H9 (cell line): ENCODE results near the gene NR1D1. TPM values are rescaled to one million over a fixed set of nuclear protein-coding genes. Genes with fewer than 3 reads are reported as not detected.

Experiments
- DNase-seq: peaks from one replicate; pipeline ENCODE4 v3.0.0-alpha.2; 2017
- H2AFZ ChIP-seq: one replicate; pipeline ENCODE4 v1.6.1; 2013; ENCODE audit warnings: mild to moderate bottlenecking, low read length, control low read depth, moderate library complexity
- H2AK5ac ChIP-seq: 2 replicates; pipeline ENCODE4 v1.6.1; 2013; ENCODE audit warnings: low read length, control low read depth, mixed read lengths; ENCODE audit not compliant: insufficient read length
- H2BK120ac ChIP-seq: one replicate; pipeline ENCODE4 v1.6.1; 2013; ENCODE audit warnings: low read depth, mild to moderate bottlenecking, low read length, control low read depth, inconsistent platforms; ENCODE audit not compliant: poor library complexity, severe bottlenecking
- H2BK12ac ChIP-seq: 2 replicates; pipeline ENCODE4 v1.6.1; 2013; ENCODE audit warnings: low read length, control low read depth, mixed read lengths, low read depth; ENCODE audit not compliant: insufficient read length
- H2BK15ac ChIP-seq: 2 replicates; pipeline ENCODE4 v1.6.1; 2013; ENCODE audit warnings: low read depth, low read length, control low read depth
- H2BK20ac ChIP-seq: one replicate; pipeline ENCODE4 v1.6.1; 2013; ENCODE audit warnings: low read depth, mild to moderate bottlenecking, low read length, control low read depth, inconsistent platforms; ENCODE audit not compliant: poor library complexity, severe bottlenecking
- H2BK5ac ChIP-seq: 2 replicates; pipeline ENCODE4 v1.6.1; 2013; ENCODE audit warnings: low read length, control low read depth, mixed read lengths; ENCODE audit not compliant: insufficient read length
- H3K14ac ChIP-seq: 2 replicates; pipeline ENCODE4 v1.6.1; 2013; ENCODE audit warnings: low read length, control low read depth; ENCODE audit not compliant: insufficient read depth
- H3K18ac ChIP-seq: 2 replicates; pipeline ENCODE4 v1.6.1; 2013; ENCODE audit warnings: low read depth, mild to moderate bottlenecking, mixed read lengths, low read length, control low read depth; ENCODE audit not compliant: insufficient read length
- H3K23ac ChIP-seq: 2 replicates; pipeline ENCODE4 v1.6.1; 2013; ENCODE audit warnings: low read length, control low read depth, mixed read lengths, low read depth; ENCODE audit not compliant: insufficient read length
- H3K23me2 ChIP-seq: 2 replicates; pipeline ENCODE4 v1.6.1; 2013; ENCODE audit warnings: low read depth, mild to moderate bottlenecking, mixed read lengths, low read length, control low read depth; ENCODE audit not compliant: insufficient read length, poor library complexity, severe bottlenecking
- H3K27ac ChIP-seq: 2 replicates; pipeline ENCODE4 v1.5.1; 2013; ENCODE audit warnings: low read length, control low read depth, mixed read lengths, low read depth; ENCODE audit not compliant: insufficient read length
- H3K27me3 ChIP-seq: 2 replicates; pipeline ENCODE4 v1.6.1; 2013; ENCODE audit warnings: low read length, control low read depth, inconsistent platforms; ENCODE audit not compliant: insufficient read depth
- H3K4ac ChIP-seq: 2 replicates; pipeline ENCODE4 v1.6.1; 2013; ENCODE audit warnings: low read depth, mild to moderate bottlenecking, control low read depth, inconsistent platforms, low read length, moderate library complexity
- H3K4me1 ChIP-seq: 2 replicates; pipeline ENCODE4 v1.6.1; 2013; ENCODE audit warnings: low read length, control low read depth, inconsistent platforms; ENCODE audit not compliant: insufficient read depth
- H3K4me2 ChIP-seq: 2 replicates; pipeline ENCODE4 v1.6.1; 2013; ENCODE audit warnings: low read length, control low read depth, mixed read lengths; ENCODE audit not compliant: insufficient read length, insufficient read depth
- H3K56ac ChIP-seq: 2 replicates; pipeline ENCODE4 v1.6.1; 2013; ENCODE audit warnings: low read depth, mild to moderate bottlenecking, mixed read lengths, low read length, control low read depth; ENCODE audit not compliant: insufficient read length
- H3K79me1 ChIP-seq: 2 replicates; pipeline ENCODE4 v1.6.1; 2013; ENCODE audit warnings: low read depth, mild to moderate bottlenecking, moderate library complexity, low read length, control low read depth, inconsistent platforms; ENCODE audit not compliant: insufficient read depth, poor library complexity, severe bottlenecking
- H3K79me2 ChIP-seq: 2 replicates; pipeline ENCODE4 v1.6.1; 2013; ENCODE audit warnings: low read length, control low read depth, inconsistent platforms; ENCODE audit not compliant: insufficient read depth
- H3K9ac ChIP-seq: 2 replicates; pipeline ENCODE4 v1.6.1; 2013; ENCODE audit warnings: low read length, control low read depth, mixed read lengths; ENCODE audit not compliant: insufficient read length; ENCODE audit errors: extremely low read depth
- H3K9me3 ChIP-seq: one replicate; pipeline ENCODE4 v1.6.1; 2013; ENCODE audit warnings: low read depth, low read length, inconsistent platforms; ENCODE audit not compliant: control insufficient read depth
- H3T11ph ChIP-seq: one replicate; pipeline ENCODE4 v1.6.1; 2013; ENCODE audit warnings: mild to moderate bottlenecking, low read length, control low read depth, inconsistent platforms
- H4K20me1 ChIP-seq: one replicate; pipeline ENCODE4 v1.6.1; 2013; ENCODE audit not compliant: control insufficient read depth, insufficient read length, insufficient read depth
- H4K5ac ChIP-seq: 2 replicates; pipeline ENCODE4 v1.6.1; 2013; ENCODE audit warnings: low read depth, mild to moderate bottlenecking, mixed read lengths, low read length, control low read depth; ENCODE audit not compliant: insufficient read length
- H4K8ac ChIP-seq: replicated peaks from 2 replicates; pipeline ENCODE4 v1.6.1; 2013; ENCODE audit warnings: low read length, control low read depth, mixed read lengths, low read depth; ENCODE audit not compliant: insufficient read length
- H4K91ac ChIP-seq: 2 replicates; pipeline ENCODE4 v1.6.1; 2013; ENCODE audit warnings: low read depth, mild to moderate bottlenecking, moderate library complexity, mixed read lengths, low read length, control low read depth; ENCODE audit not compliant: insufficient read length
- H3K27ac Mint-ChIP-seq, 3 experiments: 2 replicates in 2 of 3; 3 replicates in 1 of 3; pipeline ENCODE4 v1.8.0; 2020 to 2021; ENCODE audit warnings: mixed read lengths in 3 of 3, mild to moderate bottlenecking in 1 of 3, moderate library complexity in 1 of 3
- H3K27me3 Mint-ChIP-seq: 2 replicates; pipeline ENCODE4 v1.8.0; 2021; ENCODE audit warnings: low read depth, mild to moderate bottlenecking, moderate library complexity, mixed read lengths
- H3K36me3 Mint-ChIP-seq, 3 experiments: 2 replicates in 2 of 3; 3 replicates in 1 of 3; pipeline ENCODE4 v1.8.0; 2020 to 2021; ENCODE audit warnings: low read depth in 3 of 3, mixed read lengths in 3 of 3; ENCODE audit not compliant: insufficient read depth in 1 of 3
- H3K4me1 Mint-ChIP-seq, 2 experiments: 2 replicates each; pipeline ENCODE4 v1.8.0; 2020; ENCODE audit warnings: mixed read lengths in 2 of 2
- H3K4me3 Mint-ChIP-seq, 2 experiments: 2 replicates in 1 of 2; 3 replicates in 1 of 2; pipeline ENCODE4 v1.8.0; 2020 to 2021; ENCODE audit warnings: mild to moderate bottlenecking in 2 of 2, mixed read lengths in 2 of 2, moderate library complexity in 1 of 2
- H3K9me3 Mint-ChIP-seq, 2 experiments: 2 replicates in 1 of 2; 3 replicates in 1 of 2; pipeline ENCODE4 v1.8.0; 2020; ENCODE audit warnings: mild to moderate bottlenecking in 2 of 2, mixed read lengths in 2 of 2, moderate library complexity in 1 of 2
- CTCF ChIP-seq: fragments of 200-600 bp; sonication (generic); conservative IDR thresholded peaks from 3 replicates; pipeline ENCODE4 v1.8.0; 2021; ENCODE audit warnings: antibody characterized with exemption, mild to moderate bottlenecking
- WGBS: extraction: QIAGEN DNeasy Blood & Tissue Kit; methylation state at CpG from one replicate; pipeline ENCODE4 v1.1.7; 2013; ENCODE audit warnings: missing lambda C conversion rate, low lambda C conversion rate, mixed read lengths; ENCODE audit not compliant: insufficient read length; ENCODE audit errors: extremely low coverage; 5-methylcytosine and 5-hydroxymethylcytosine counted together
- total RNA-seq: library from RNA; stranded (reverse); gene quantifications from 2 replicates; pipeline ENCODE4 v1.2.1, GENCODE V29; 2021

Gene NR1D1
- total RNA-seq, 1 experiment from 2014 or later, result 8.6 TPM

DNA sequence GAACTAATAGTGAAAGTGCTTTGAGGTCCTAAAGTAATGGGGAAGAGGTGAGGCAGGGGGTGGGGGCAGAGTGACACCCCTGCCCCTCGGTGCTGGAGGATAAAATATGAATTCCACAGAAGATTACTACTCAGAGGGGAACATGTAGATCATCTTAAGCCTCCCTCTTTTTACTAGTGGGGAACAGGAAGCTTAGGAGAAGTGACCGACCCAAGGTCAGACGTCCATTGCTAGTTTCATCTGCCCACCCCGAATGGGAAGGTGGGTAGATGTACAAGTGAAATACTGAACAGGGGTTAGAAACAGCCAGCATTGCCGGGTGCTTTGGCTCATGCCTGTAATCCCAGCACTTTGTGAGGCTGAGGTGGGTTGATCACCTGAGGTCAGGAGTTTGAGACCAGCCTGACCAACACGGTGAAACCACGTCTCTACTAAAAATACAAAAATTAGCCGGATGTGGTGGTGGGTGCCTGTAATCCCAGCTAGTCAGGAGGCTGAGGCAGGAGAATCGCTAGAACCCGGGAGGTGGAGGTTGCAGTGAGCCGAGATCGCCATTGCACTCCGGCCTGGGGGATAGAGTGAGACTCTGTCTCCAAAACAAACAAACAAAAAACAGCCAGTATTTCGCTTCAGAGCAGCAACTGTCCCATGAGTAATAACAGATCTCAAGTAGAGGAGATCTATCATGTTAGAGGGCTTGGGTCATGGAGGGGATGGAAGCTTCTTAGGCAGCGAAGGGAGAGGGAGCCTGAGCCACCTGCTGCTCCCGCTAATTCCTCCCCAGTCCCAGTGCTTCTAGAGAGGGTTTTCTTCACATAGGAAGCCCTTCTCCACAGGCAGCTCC is 1.2 kb upstream of the NR1D1 start:
- Histone ChIP-seq H2BK20ac (no peak overlapping the region), H4K91ac (no peak overlapping the region), H4K8ac (no peak overlapping the region), H3K9ac (no peak overlapping the region), H3K4me2 (peak overlapping the region; percentile 57), H3K27me3 (peaks cover 8% of the 10 kb centered on the region; the same call in 1 of the 2 replicates), H3K79me1 (no peaks in the 10 kb centered on the region), H3K23ac (no peak overlapping the region), H3K27ac (no peak overlapping the region), H2BK120ac (no peak overlapping the region), H3K18ac (no peak overlapping the region), H3K56ac (no peak overlapping the region), H3K9me3 (no peaks in the 10 kb centered on the region), H2BK5ac (no peak overlapping the region), H4K20me1 (no peaks in the 10 kb centered on the region), H2BK12ac (no peak overlapping the region), H3K4ac (no peak overlapping the region), H3K14ac (no peak overlapping the region), H2AFZ (no peak overlapping the region), H3K79me2 (no peaks in the 10 kb centered on the region), H3T11ph (no peak overlapping the region), H3K23me2 (peaks cover 15% of the 10 kb centered on the region), H2AK5ac (no peak overlapping the region), H2BK15ac (no peak overlapping the region), H3K4me1 (peaks cover 13% of the 10 kb centered on the region; the same call in 1 of the 2 replicates), H4K5ac (no peak overlapping the region)
- Mint-ChIP-seq H3K4me1 (peaks cover 69 to 75% of the 10 kb centered on the region in 2 experiments), H3K9me3 (peaks cover 0 to 7% of the 10 kb centered on the region in 2 experiments; a peak in 3 of 5 replicates), H3K4me3 (peak overlapping the region in 1 of 2 experiments; percentile 87; a peak in 3 of 5 replicates), H3K27me3 (peaks cover 65% of the 10 kb centered on the region), H3K36me3 (peaks cover 6 to 19% (median 6%) of the 10 kb centered on the region in 3 experiments), H3K27ac (peak overlapping the region in 2 of 3 experiments; percentile 60 to 97; a peak in 4 of 7 replicates)
- no peak for DNase-seq
- no CpG with 5 or more reads among the region's 16 CpGs for WGBS
- no peak for TF ChIP-seq CTCF
